ENCODE measurements around the gene USP34. TPM values are rescaled to one million over a fixed set of nuclear protein-coding genes. Genes with fewer than 3 reads are reported as not detected.

USP34 gene
- total RNA-seq, 2 donors from 2014 or later: 105 to 120 TPM

DNA sequence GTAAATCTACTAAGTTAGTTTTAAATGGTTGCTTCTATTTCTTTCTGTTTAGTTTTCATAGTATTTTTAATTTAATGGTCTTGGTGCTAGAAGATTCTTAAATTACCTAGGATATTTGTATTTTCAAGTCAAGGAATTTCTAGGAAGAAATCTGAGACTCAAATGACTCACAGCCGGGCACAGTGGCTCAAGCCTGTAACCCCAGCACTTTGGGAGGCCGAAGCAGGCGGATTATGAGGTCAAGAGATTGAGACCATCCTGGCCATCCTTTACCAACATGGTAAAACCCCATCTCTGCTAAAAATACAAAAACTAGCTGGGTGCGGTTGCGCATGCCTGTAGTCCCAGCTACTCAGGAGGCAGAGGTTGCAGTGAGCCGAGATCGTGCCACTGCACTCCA lies 213.4 kb downstream of the USP34 start:
- H3K36me3 ChIP-seq (ENCODE audit: control insufficient read depth, insufficient read depth, low read length): peaks cover 72% of the 10 kb centered on the region
- H3K27ac ChIP-seq (ENCODE audit: low read depth, low read length): no peak overlapping the region
- WGBS, 2 experiments (ENCODE audit: insufficient coverage in 1 of 2, insufficient read length in 1 of 2): 97 to 98% methylated on average over 5 to 7 of the region's 7 CpGs
- TF ChIP-seq, protein P1, sequence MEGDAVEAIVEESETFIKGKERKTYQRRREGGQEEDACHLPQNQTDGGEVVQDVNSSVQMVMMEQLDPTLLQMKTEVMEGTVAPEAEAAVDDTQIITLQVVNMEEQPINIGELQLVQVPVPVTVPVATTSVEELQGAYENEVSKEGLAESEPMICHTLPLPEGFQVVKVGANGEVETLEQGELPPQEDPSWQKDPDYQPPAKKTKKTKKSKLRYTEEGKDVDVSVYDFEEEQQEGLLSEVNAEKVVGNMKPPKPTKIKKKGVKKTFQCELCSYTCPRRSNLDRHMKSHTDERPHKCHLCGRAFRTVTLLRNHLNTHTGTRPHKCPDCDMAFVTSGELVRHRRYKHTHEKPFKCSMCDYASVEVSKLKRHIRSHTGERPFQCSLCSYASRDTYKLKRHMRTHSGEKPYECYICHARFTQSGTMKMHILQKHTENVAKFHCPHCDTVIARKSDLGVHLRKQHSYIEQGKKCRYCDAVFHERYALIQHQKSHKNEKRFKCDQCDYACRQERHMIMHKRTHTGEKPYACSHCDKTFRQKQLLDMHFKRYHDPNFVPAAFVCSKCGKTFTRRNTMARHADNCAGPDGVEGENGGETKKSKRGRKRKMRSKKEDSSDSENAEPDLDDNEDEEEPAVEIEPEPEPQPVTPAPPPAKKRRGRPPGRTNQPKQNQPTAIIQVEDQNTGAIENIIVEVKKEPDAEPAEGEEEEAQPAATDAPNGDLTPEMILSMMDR (conservative IDR thresholded peaks at IDR 0.05): no peak
- H3K4me1 Mint-ChIP-seq: peaks cover 4% of the 10 kb centered on the region
- no peak overlapping the region for H3K27ac Mint-ChIP-seq
- no peak overlapping the region for H3K4me3 Mint-ChIP-seq
- H3K4me1 ChIP-seq (ENCODE audit: control insufficient read depth, insufficient read depth, low read length): no peaks in the 10 kb centered on the region
- H3K9me3 Mint-ChIP-seq: no peaks in the 10 kb centered on the region
- no peak for DNase-seq
- H3K27me3 ChIP-seq (ENCODE audit: control insufficient read depth, insufficient read depth, low read length, poor library complexity, severe bottlenecking): no peaks in the 10 kb centered on the region
- no peak overlapping the region for H3K4me3 ChIP-seq (ENCODE audit: low read length)
- peaks cover 54% of the 10 kb centered on the region for H3K36me3 Mint-ChIP-seq (ENCODE audit: low read depth)
- no peaks in the 10 kb centered on the region for H3K27me3 Mint-ChIP-seq (ENCODE audit: insufficient read depth)
- no peak overlapping the region for H3K9ac ChIP-seq (ENCODE audit: extremely low read depth, low read length, poor library complexity, severe bottlenecking)
- no peaks in the 10 kb centered on the region for H3K9me3 ChIP-seq (ENCODE audit: control insufficient read depth, low read length)

DNA sequence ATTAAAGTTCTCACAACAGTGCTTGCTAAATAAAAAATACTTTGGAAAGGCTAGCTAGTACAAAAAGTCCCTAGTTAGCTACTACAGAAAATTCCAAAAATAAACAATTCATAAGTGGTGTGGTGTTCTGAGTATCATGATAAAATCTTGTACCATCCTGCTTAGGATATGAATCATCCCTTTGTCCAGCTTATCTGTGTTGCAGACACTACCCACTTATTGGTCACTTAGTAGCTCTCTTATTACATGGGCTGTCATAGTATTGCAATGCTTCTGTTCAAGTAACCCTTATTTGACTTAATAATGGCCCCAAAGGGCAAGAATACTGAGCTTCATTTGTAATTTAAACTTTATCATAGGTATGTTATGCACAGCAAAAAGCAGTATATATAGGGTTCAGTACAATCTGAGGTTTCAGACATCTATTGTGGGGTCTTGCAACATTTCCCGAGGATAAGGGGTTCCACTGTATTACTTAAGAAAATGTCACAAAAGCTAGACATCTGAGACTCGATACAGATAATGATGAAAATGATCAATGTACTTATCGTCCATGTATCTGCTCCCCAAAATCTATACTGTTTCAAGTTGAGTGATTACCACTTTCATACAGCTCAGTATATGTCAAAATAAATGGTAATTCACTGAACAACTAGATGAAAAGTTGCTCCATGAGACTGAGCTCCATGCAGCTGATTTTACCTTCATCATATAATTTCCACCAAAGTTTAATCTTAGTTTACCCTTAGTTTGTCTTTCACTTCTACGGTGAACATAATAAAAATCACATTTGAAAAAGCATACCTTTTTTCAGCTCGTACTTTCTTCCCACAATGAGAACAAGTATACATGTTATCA lies 215.1 kb downstream of the USP34 start:
- H3K4me3 Mint-ChIP-seq: no peak overlapping the region
- H3K9ac ChIP-seq (ENCODE audit: extremely low read depth, low read length, poor library complexity, severe bottlenecking): no peak overlapping the region

DNA sequence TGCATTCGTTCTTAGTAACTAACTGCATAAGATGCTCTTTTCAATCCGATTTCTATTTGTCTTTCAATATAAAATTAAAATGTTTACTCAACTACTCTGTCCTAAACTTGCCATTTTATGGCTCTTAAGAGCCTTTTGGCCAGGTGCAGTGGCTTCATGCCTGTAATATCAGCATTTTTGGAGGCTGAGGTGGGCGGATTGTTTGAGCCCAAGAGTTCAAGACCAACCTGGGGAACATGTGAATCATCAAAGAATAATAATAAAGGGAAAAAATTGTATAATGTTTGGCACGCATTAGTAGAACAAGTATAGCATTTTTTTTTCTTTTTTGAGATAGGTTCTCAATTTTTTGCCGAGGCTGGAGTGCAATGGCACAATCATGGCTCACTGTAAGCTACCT lies 216.4 kb downstream of the USP34 start:
- WGBS, 2 experiments (ENCODE audit: insufficient coverage in 1 of 2, insufficient read length in 1 of 2): 94 to 98% methylated on average over 5 of the region's 5 CpGs
- Mint-ChIP-seq H3K36me3 (ENCODE audit: low read depth) (peaks cover 54% of the 10 kb centered on the region), H3K4me3 (no peak overlapping the region), H3K27me3 (ENCODE audit: insufficient read depth) (no peaks in the 10 kb centered on the region), H3K9me3 (no peaks in the 10 kb centered on the region), H3K27ac (no peak overlapping the region), H3K4me1 (peaks cover 7% of the 10 kb centered on the region)
- no peaks in the 10 kb centered on the region for H3K27me3 ChIP-seq (ENCODE audit: control insufficient read depth, insufficient read depth, low read length, poor library complexity, severe bottlenecking)
- no peaks in the 10 kb centered on the region for H3K9me3 ChIP-seq (ENCODE audit: control insufficient read depth, low read length)
- no peaks in the 10 kb centered on the region for H3K4me1 ChIP-seq (ENCODE audit: control insufficient read depth, insufficient read depth, low read length)
- no peak overlapping the region for H3K4me3 ChIP-seq (ENCODE audit: low read length)
- DNase-seq: no peak
- no peak overlapping the region for H3K27ac ChIP-seq (ENCODE audit: low read depth, low read length)
- TF ChIP-seq, protein P1 (conservative IDR thresholded peaks at IDR 0.05): no peak
- H3K9ac ChIP-seq (ENCODE audit: extremely low read depth, low read length, poor library complexity, severe bottlenecking): no peak overlapping the region
- H3K36me3 ChIP-seq (ENCODE audit: control insufficient read depth, insufficient read depth, low read length): peaks cover 75% of the 10 kb centered on the region

More for the DNA sequence above, 215.1 kb downstream of the USP34 start:
- Histone ChIP-seq H3K4me3 (ENCODE audit: low read length) (no peak overlapping the region), H3K27ac (ENCODE audit: low read depth, low read length) (no peak overlapping the region), H3K4me1 (ENCODE audit: control insufficient read depth, insufficient read depth, low read length) (no peaks in the 10 kb centered on the region), H3K27me3 (ENCODE audit: control insufficient read depth, insufficient read depth, low read length, poor library complexity, severe bottlenecking) (no peaks in the 10 kb centered on the region), H3K9me3 (ENCODE audit: control insufficient read depth, low read length) (no peaks in the 10 kb centered on the region), H3K36me3 (ENCODE audit: control insufficient read depth, insufficient read depth, low read length) (peaks cover 69% of the 10 kb centered on the region)
- TF ChIP-seq, protein P1 (conservative IDR thresholded peaks at IDR 0.05): no peak
- Mint-ChIP-seq H3K36me3 (ENCODE audit: low read depth) (peaks cover 50% of the 10 kb centered on the region), H3K9me3 (no peaks in the 10 kb centered on the region), H3K4me1 (peaks cover 7% of the 10 kb centered on the region), H3K27me3 (ENCODE audit: insufficient read depth) (no peaks in the 10 kb centered on the region), H3K27ac (no peak overlapping the region)
- DNase-seq: no peak
- 97 to 99% methylated on average over 5 of the region's 5 CpGs for WGBS, 2 experiments (ENCODE audit: insufficient coverage in 1 of 2, insufficient read length in 1 of 2)

Measured in endodermal cell (in vitro differentiated cells).